Measurements from ENCODE around the gene AUTS2. TPM values are rescaled to one million over a fixed set of nuclear protein-coding genes. Genes with fewer than 3 reads are reported as not detected.

The AUTS2 gene
- total and polyA plus RNA-seq, 11 donors, result 3.4 to 14.0 (median 7.3) TPM

GRCh38 chr7:69849268-69849667, 251.0 kb downstream of the AUTS2 start:
- intact Hi-C loops (cut with DNase I), result no loop called here
- DNase-seq (no peak), ATAC-seq (no peak)
- no peaks in the 10 kb centered on the region for H3K36me3 ChIP-seq
- WGBS, 4 donors, result 82 to 89% (median 86%) methylated on average over 2 of the region's 2 CpGs
- H3K4me3 ChIP-seq, result no peak overlapping the region
- H3K9me3 ChIP-seq, result no peaks in the 10 kb centered on the region
- no peaks in the 10 kb centered on the region for H3K27me3 ChIP-seq
- no peak overlapping the region for H3K27ac ChIP-seq
- TF ChIP-seq POLR2A (IDR thresholded peaks at IDR 0.05), result no peak
- TF ChIP-seq CTCF (IDR thresholded peaks at IDR 0.05), result no peak
- H3K4me1 ChIP-seq, result no peaks in the 10 kb centered on the region

GRCh38 chr7:69857014-69857413, 258.7 kb downstream of the AUTS2 start:
- TF ChIP-seq POLR2A (IDR thresholded peaks at IDR 0.05), result no peak
- no peak for TF ChIP-seq CTCF (IDR thresholded peaks at IDR 0.05)
- WGBS, 4 donors, result 97 to 98% (median 97%) methylated on average over 6 of the region's 6 CpGs

DNA sequence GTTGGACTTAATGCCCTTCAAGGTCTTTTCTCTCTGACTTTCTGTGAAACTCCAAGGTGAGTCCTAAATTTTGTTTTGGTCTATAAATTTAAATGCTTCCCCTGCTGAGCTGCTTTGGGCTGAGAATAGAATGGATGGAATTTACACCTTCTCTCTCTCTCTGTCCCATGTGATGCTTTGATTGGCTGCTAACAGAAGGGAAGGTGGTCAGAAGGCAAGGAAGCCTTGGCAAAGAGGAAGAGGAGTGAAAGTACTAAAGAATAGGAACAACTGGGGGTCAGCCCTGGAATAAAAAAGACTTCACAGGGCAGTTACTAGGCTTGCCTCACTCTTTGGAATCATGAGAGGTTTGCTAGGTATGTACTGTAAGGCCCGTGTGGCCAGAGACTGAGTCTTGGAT, 260.2 kb downstream of the AUTS2 start:
- H3K36me3 ChIP-seq, result no peaks in the 10 kb centered on the region
- no peaks in the 10 kb centered on the region for H3K9me3 ChIP-seq
- intact Hi-C loops (cut with DNase I), result no loop called here
- no peak overlapping the region for H3K27ac ChIP-seq
- no peak overlapping the region for H3K4me3 ChIP-seq
- DNase-seq, result no peak
- 82 to 100% (median 92%) methylated on average over 1 of the region's 1 CpG for WGBS, 4 donors
- no peaks in the 10 kb centered on the region for H3K27me3 ChIP-seq
- ATAC-seq, result no peak
- TF ChIP-seq CTCF (IDR thresholded peaks at IDR 0.05) (no peak), POLR2A (IDR thresholded peaks at IDR 0.05) (no peak)
- H3K4me1 ChIP-seq, result peaks cover 0 to 5% (median 0%) of the 10 kb centered on the region in 12 donors

More at GRCh38 chr7:69857014-69857413, 258.7 kb downstream of the AUTS2 start:
- Histone ChIP-seq H3K27ac (no peak overlapping the region), H3K27me3 (no peaks in the 10 kb centered on the region), H3K4me1 (no peaks in the 10 kb centered on the region), H3K4me3 (no peak overlapping the region), H3K36me3 (no peaks in the 10 kb centered on the region), H3K9me3 (no peaks in the 10 kb centered on the region)
- DNase-seq (no peak), ATAC-seq (no peak)
- intact Hi-C loops (cut with DNase I), result no loop called here

DNA sequence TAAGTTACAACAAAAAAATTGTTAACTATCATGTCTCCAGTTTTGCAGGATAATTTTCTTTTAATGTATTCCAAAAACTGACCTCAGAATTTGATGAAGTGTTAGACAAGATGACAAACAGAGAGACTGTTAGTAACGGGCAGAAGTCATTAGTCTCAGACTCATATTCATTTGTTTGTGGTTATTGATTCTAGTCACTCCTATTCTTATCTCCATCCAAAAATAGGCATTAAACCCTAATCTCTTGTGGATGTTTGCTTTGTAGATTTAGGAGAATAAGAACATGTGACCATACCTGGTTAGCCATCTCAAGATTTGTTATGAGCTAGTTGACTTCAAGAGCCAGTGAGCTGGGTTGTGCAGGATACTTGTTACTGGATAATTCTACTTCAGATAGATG, 261.1 kb downstream of the AUTS2 start:
- intact Hi-C loops (cut with DNase I), result no loop called here

More for the DNA sequence above, 261.1 kb downstream of the AUTS2 start:
- ATAC-seq, result no peak
- no peaks in the 10 kb centered on the region for H3K9me3 ChIP-seq
- no peak for DNase-seq
- no peak for TF ChIP-seq CTCF (IDR thresholded peaks at IDR 0.05)
- no peak for TF ChIP-seq POLR2A (IDR thresholded peaks at IDR 0.05)
- H3K4me3 ChIP-seq, result no peak overlapping the region
- no peak overlapping the region for H3K27ac ChIP-seq
- H3K4me1 ChIP-seq, result peaks cover 0 to 5% (median 0%) of the 10 kb centered on the region in 12 donors
- no peaks in the 10 kb centered on the region for H3K27me3 ChIP-seq
- no peaks in the 10 kb centered on the region for H3K36me3 ChIP-seq
- 85 to 89% (median 88%) methylated on average over 1 of the region's 1 CpG for WGBS, 4 donors
